ENCODE data around the gene IL11RA. TPM values are rescaled to one million over a fixed set of nuclear protein-coding genes. Genes with fewer than 3 reads are reported as not detected.

IL11RA gene
- total and polyA plus RNA-seq, 2 donors (not counting 3 experiments of a cell fraction or from before 2014, with no cell fraction given) = 15.3 to 18.6 TPM

DNA sequence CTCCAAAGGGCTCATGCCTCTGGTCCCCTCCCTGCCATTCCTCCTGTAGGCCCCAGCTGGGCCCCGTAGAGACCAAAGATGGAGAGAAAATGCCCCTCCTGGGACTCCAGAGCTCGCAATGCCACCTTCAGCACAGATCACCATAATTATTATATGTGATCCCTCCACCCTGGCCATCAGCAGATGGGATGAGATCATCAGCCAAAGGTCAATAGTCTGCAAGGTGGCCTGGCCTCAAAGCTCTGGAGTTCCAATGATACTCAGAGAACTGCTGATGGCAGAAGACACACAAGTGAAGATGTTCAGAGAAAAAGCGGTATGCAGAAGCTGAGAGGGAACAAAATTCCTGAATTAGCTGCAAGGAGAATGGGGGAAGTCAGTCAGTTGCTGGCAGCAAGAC, 45.1 kb upstream of the IL11RA start:
- intact Hi-C loops (cut with micrococcal nuclease) = no loop called here

More for the DNA sequence above, 45.1 kb upstream of the IL11RA start:
- H3K9me1 ChIP-seq (replicated peaks; ENCODE audit: control insufficient read depth, extremely low read depth, insufficient read depth, low read length) = no peaks in the 10 kb centered on the region
- FAIRE-seq (no peak), DNase-seq (ENCODE audit: low read depth, low spot score) (no peak)
- no peaks in the 10 kb centered on the region for H4K20me1 ChIP-seq (replicated peaks; ENCODE audit: control insufficient read depth, extremely low read depth, insufficient read depth, low read length)
- no peak overlapping the region for H3K27ac ChIP-seq (ENCODE audit: insufficient read depth, low read depth, low read length)
- H3K9ac ChIP-seq (replicated peaks; ENCODE audit: extremely low read depth, insufficient read depth, low read length) = no peak overlapping the region
- ChIA-PET POLR2A (no interaction called here), CTCF (interaction anchor here (3.6 to 5.8 kb wide), 5 partner anchors 14 to 203 kb away, joined by 28 to 104 read pairs (median 65); no protein-coding TSS in a partner anchor)
- H3K79me2 ChIP-seq (ENCODE audit: control insufficient read depth, insufficient read depth, low read length) = peaks cover 2% of the 10 kb centered on the region
- H3K9me3 ChIP-seq (replicated peaks; ENCODE audit: control insufficient read depth, insufficient read depth, low read length) = no peaks in the 10 kb centered on the region
- no peak overlapping the region for H3K4me2 ChIP-seq (ENCODE audit: insufficient read depth, low read length)
- peaks cover 0 to 10% of the 10 kb centered on the region in 2 experiments for H3K27me3 ChIP-seq (ENCODE audit: control insufficient read depth in 2 of 2, insufficient read depth in 2 of 2, low read length in 2 of 2)
- no peak overlapping the region for H2AFZ ChIP-seq (ENCODE audit: low read depth, low read length)
- dilution Hi-C loops (cut with MboI; ENCODE audit: extremely low pct_ligation_motif_present, low sequenced_read_pairs) = no loop called here
- no peaks in the 10 kb centered on the region for H3K36me3 ChIP-seq (ENCODE audit: control insufficient read depth in 2 of 2, extremely low read depth in 1 of 2, insufficient read depth in 2 of 2, low read length in 2 of 2)
- TF ChIP-seq, protein P1, sequence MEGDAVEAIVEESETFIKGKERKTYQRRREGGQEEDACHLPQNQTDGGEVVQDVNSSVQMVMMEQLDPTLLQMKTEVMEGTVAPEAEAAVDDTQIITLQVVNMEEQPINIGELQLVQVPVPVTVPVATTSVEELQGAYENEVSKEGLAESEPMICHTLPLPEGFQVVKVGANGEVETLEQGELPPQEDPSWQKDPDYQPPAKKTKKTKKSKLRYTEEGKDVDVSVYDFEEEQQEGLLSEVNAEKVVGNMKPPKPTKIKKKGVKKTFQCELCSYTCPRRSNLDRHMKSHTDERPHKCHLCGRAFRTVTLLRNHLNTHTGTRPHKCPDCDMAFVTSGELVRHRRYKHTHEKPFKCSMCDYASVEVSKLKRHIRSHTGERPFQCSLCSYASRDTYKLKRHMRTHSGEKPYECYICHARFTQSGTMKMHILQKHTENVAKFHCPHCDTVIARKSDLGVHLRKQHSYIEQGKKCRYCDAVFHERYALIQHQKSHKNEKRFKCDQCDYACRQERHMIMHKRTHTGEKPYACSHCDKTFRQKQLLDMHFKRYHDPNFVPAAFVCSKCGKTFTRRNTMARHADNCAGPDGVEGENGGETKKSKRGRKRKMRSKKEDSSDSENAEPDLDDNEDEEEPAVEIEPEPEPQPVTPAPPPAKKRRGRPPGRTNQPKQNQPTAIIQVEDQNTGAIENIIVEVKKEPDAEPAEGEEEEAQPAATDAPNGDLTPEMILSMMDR (IDR thresholded peaks at IDR 0.05; ENCODE audit: extremely low read depth in 1 of 2, insufficient read depth in 1 of 2, low read depth in 1 of 2, low read length in 2 of 2) = no peak
- TF ChIP-seq MYC (IDR thresholded peaks at IDR 0.05; ENCODE audit: low read depth, low read length) (no peak), POLR2AphosphoS5 (IDR thresholded peaks at IDR 0.05; ENCODE audit: insufficient read depth, low read depth, low read length) (no peak), POLR2A (IDR thresholded peaks at IDR 0.05; ENCODE audit: low read depth, low read length) (no peak), EZH2 (IDR thresholded peaks at IDR 0.05; ENCODE audit: borderline replicate concordance, low read depth, low read length, severe bottlenecking) (no peak), FOS (IDR thresholded peaks at IDR 0.05; ENCODE audit: borderline replicate concordance, insufficient read depth, low read length) (no peak), JUN (IDR thresholded peaks at IDR 0.05; ENCODE audit: borderline replicate concordance, insufficient read depth, insufficient read length, low read depth) (no peak), GATA2 (IDR thresholded peaks at IDR 0.05; ENCODE audit: insufficient read depth, insufficient read length, low read depth, low read length) (no peak)
- TF ChIP-seq, protein P2, sequence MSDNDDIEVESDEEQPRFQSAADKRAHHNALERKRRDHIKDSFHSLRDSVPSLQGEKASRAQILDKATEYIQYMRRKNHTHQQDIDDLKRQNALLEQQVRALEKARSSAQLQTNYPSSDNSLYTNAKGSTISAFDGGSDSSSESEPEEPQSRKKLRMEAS (IDR thresholded peaks at IDR 0.05; ENCODE audit: insufficient read depth, insufficient read length) = no peak
- H3K4me3 ChIP-seq (replicated peaks in 1 of 3; ENCODE audit: insufficient read depth in 1 of 3, low read depth in 1 of 3, low read length in 3 of 3) = no peak overlapping the region
- peaks cover 6% of the 10 kb centered on the region for H3K4me1 ChIP-seq (ENCODE audit: control insufficient read depth, extremely low read depth, insufficient read depth, low read length)
- no TSS peak for BruUV-seq (replicated peaks)
